Thoracic aorta (tissue), 2 donors: ENCODE measurements around the gene DMXL1. TPM values are rescaled to one million over a fixed set of nuclear protein-coding genes. Genes with fewer than 3 reads are reported as not detected.
"Not testable (repeated sequence)": the region's sequence is repeated elsewhere in the genome, so short reads cannot be mapped to it uniquely, and the experiment has no call there.

Source experiments
- ATAC-seq: fragments of 150-250 bp; one replicate; pipeline ENCODE4 v1.8.0; 2017; ENCODE audit warnings: low read depth; ENCODE audit not compliant: insufficient number of reproducible peaks, low FRiP score
- DNase-seq: peaks from one replicate; pipeline ENCODE4 v3.0.0-alpha.2; 2020; ENCODE audit warnings: low spot score
- H3K27ac ChIP-seq, 2 donors: fragments of 200-600 bp; sonication (generic); 1 replicate in 1 of 2; 2 replicates in 1 of 2; pipeline ENCODE4 v1.5.1; 2016; ENCODE audit warnings: mild to moderate bottlenecking in 2 of 2, moderate library complexity in 2 of 2
- H3K27me3 ChIP-seq: fragments of 200-600 bp; sonication (generic); replicated peaks from 2 replicates; pipeline ENCODE4 v1.6.0; 2016; ENCODE audit warnings: mild to moderate bottlenecking; ENCODE audit not compliant: insufficient read depth
- H3K36me3 ChIP-seq: fragments of 200-600 bp; sonication (generic); one replicate; pipeline ENCODE4 v1.5.1; 2016
- H3K4me1 ChIP-seq, 2 donors: fragments of 200-600 bp; sonication (generic); 1 replicate in 1 of 2; 2 replicates in 1 of 2; pipeline versions ENCODE4 v1.5.1 to v1.6.0; 2016; ENCODE audit warnings: low read depth in 2 of 2, mild to moderate bottlenecking in 1 of 2; ENCODE audit not compliant: control insufficient read depth in 1 of 2
- H3K4me3 ChIP-seq: fragments of 200-600 bp; sonication (generic); 2 replicates; pipeline ENCODE4 v1.5.1; 2016; ENCODE audit warnings: mild to moderate bottlenecking
- H3K9me3 ChIP-seq: fragments of 200-600 bp; sonication (generic); 2 replicates; pipeline ENCODE4 v1.5.1; 2016
- total RNA-seq, 2 donors: library from RNA; depleted of rRNA; stranded (reverse); fragments of >200 nt; gene quantifications; one replicate each; pipeline versions ENCODE4 v1.1.0 to v1.2.3, GENCODE V29; 2016
- TF ChIP-seq, protein P1 (sequence below): fragments of 200-600 bp; sonication (generic); IDR thresholded peaks from one replicate; pipeline ENCODE4 v1.5.1; 2019; ENCODE audit warnings: antibody characterized with exemption

Gene DMXL1
- total RNA-seq, 2 donors from 2014 or later: 47.4 to 67.6 TPM

DNA sequence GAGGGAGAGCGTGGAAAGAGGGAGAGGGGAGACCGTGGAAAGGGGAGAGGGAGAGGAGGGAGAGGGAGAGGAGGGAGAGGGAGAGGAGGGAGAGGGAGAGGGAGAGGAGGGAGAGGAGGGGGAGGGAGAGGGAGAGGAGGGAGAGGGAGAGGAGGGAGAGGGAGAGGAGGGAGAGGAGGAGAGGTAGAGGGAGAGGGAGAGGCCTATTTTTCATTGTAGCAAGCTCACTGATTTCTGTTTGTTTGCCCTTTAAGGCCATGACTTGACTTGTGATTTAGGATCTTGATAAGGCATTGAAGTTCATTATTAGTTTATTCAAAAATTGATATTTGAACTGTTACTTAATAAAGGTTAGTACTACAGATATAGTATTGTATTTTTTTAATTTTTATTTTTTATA lies 52.4 kb downstream of the DMXL1 start:
- no peak overlapping the region for H3K4me3 ChIP-seq
- DNase-seq (no peak), ATAC-seq (no peak)
- no peaks in the 10 kb centered on the region for H3K27me3 ChIP-seq
- no peaks in the 10 kb centered on the region for H3K9me3 ChIP-seq
- no peaks in the 10 kb centered on the region for H3K4me1 ChIP-seq
- H3K36me3 ChIP-seq: peaks cover 4% of the 10 kb centered on the region
- TF ChIP-seq, protein P1, sequence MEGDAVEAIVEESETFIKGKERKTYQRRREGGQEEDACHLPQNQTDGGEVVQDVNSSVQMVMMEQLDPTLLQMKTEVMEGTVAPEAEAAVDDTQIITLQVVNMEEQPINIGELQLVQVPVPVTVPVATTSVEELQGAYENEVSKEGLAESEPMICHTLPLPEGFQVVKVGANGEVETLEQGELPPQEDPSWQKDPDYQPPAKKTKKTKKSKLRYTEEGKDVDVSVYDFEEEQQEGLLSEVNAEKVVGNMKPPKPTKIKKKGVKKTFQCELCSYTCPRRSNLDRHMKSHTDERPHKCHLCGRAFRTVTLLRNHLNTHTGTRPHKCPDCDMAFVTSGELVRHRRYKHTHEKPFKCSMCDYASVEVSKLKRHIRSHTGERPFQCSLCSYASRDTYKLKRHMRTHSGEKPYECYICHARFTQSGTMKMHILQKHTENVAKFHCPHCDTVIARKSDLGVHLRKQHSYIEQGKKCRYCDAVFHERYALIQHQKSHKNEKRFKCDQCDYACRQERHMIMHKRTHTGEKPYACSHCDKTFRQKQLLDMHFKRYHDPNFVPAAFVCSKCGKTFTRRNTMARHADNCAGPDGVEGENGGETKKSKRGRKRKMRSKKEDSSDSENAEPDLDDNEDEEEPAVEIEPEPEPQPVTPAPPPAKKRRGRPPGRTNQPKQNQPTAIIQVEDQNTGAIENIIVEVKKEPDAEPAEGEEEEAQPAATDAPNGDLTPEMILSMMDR: no peak
- H3K27ac ChIP-seq: no peak overlapping the region

DNA sequence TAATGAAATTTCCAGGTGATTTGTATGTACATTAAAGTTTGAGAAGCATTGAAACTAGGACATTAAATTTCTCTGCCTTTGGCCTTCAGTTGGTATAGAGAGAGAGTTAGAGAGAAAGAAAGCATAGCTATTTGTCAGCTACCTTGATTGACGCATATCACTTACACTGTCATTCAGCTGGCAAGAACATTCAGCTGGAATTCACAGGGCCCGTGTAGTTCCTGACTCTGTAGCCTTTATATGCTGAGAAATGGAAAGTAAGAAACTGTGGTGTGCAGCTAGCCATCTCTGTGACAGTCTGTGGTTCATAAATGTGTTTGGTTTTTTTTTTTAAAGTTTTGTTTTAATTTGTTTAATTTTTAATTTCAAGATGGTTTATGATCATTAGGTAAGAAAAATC lies 58.9 kb downstream of the DMXL1 start:
- H3K27ac ChIP-seq: no peak overlapping the region
- TF ChIP-seq, protein P1: no peak
- DNase-seq: no peak
- H3K4me3 ChIP-seq: no peak overlapping the region
- no peaks in the 10 kb centered on the region for H3K9me3 ChIP-seq
- no peak for ATAC-seq
- no peaks in the 10 kb centered on the region for H3K27me3 ChIP-seq
- no peaks in the 10 kb centered on the region for H3K4me1 ChIP-seq
- peaks cover 25% of the 10 kb centered on the region for H3K36me3 ChIP-seq

- ATAC-seq: no peak
- H3K27ac ChIP-seq: no peak overlapping the region
- no peaks in the 10 kb centered on the region for H3K9me3 ChIP-seq
- no peak for DNase-seq
- no peaks in the 10 kb centered on the region for H3K4me1 ChIP-seq
- H3K4me3 ChIP-seq: no peak overlapping the region
- H3K36me3 ChIP-seq: peaks cover 36% of the 10 kb centered on the region
- no peaks in the 10 kb centered on the region for H3K27me3 ChIP-seq
- TF ChIP-seq, protein P1: no peak
Measured at GRCh38 chr5:119131530-119132304, 60.8 kb downstream of the DMXL1 start.

DNA sequence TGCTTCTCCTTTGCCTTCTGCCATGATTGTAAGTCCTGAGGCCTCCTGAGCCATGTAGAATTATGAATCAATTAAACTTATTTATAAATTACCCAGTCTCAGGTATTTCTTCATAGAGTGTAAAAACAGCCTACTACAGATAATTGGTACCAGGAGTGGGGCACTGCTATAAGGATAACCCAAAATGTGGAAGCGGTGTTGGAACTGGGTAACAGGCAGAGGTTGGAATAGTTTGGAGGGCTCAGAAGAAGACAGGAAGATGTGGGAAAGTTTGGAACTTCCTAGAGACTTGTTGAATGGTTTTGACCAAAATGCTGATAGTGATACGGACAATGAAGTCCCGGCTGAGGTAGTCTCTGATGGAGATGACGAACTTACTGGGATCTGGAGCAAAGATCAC lies 64.9 kb downstream of the DMXL1 start:
- not testable (repeated sequence) for H3K9me3 ChIP-seq, H3K27ac ChIP-seq, H3K4me3 ChIP-seq, H3K4me1 ChIP-seq, H3K27me3 ChIP-seq, ATAC-seq, DNase-seq
- H3K36me3 ChIP-seq: peaks cover 34% of the 10 kb centered on the region

DNA sequence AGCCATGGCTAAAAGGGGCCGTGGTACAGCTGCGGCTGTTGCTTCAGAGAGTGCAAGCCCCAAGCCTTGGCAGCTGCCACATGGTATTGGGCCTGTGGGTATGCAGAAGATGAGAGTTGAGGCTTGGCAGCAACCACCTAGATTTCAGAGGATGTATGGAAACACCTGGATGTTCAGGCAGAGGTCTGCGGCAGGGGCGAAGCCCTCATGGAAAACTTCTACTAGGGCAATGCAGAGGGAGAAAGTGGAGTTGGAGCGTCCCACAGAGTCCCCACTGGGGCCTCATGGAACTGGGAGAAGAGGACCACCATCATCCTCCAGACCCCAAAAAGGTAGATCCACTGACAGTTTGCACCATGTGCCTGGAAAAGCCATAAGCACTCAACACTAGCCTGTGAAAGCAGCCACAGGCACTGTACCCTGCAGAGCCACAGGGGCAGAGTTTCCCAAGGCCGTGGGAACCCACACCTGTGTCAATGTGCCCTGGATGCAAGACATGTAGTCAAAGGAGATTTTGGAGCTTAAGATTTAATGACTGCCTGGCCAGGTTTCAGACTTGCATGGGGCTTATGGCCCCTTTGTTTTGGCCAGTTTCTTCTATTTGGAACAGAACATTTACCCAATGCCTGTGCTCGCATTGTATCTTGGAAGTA lies 65.9 kb downstream of the DMXL1 start:
- Histone ChIP-seq H3K27ac (no peak overlapping the region), H3K9me3 (no peaks in the 10 kb centered on the region), H3K36me3 (peaks cover 34% of the 10 kb centered on the region), H3K4me3 (no peak overlapping the region), H3K27me3 (no peaks in the 10 kb centered on the region), H3K4me1 (no peaks in the 10 kb centered on the region)
- ATAC-seq: no peak
- no peak for DNase-seq
- TF ChIP-seq, protein P1: no peak
